Bronchial smooth muscle cell (primary cell): ENCODE measurements around the gene RRAS2. TPM values are rescaled to one million over a fixed set of nuclear protein-coding genes. Genes with fewer than 3 reads are reported as not detected.

ENCODE experiments used
- total RNA-seq: library from RNA; depleted of rRNA; stranded (reverse); fragments of >200 nt; gene quantifications from 2 replicates; pipeline ENCODE4 v1.2.1, GENCODE V29; 2014

Gene RRAS2
- 31.5 and 55.6 TPM in 2 replicates for total RNA-seq

GRCh38 chr11:14358729-14359439 is at the start of gene RRAS2:
Gene RRAS2, minus strand, starts transcription at chr11:14359183. Its CDS starts 313 bp downstream, at chr11:14358870.

Other genes with a start within 250 kb of the RRAS2 start
- 236 and 263 TPM in 2 replicates for gene COPB1, start 140.6 kb upstream of the RRAS2 start, total RNA-seq
- gene PSMA1, start 161.2 kb upstream of the RRAS2 start, total RNA-seq: 111 and 135 TPM in 2 replicates